ENCODE data around the gene HHIPL1. TPM values are rescaled to one million over a fixed set of nuclear protein-coding genes. Genes with fewer than 3 reads are reported as not detected.

Gene HHIPL1
- total and polyA plus RNA-seq, 10 donors = 0.43 to 4.2 (median 2.7) TPM

DNA sequence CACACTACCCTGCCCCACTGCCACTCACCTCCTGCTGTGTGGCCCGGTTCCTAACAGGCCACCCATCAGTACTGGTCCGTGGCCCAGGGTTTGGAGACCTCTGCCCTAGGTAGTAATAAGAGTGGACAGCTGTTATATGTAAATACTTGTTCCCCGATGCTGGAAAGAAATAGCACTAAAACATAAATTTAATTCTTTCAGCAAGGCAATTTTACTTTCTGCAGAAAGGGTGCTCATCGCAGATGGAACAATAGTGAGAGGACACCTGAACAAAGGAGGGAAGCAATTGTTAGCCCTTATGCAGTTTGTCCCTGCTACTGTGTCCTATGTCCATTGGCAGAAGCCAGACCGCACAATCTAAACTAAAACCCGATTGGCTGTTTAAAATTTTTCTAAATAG is 33.3 kb downstream of the HHIPL1 start:
- peaks cover 0 to 23% (median 17%) of the 10 kb centered on the region in 8 donors for H3K9me3 ChIP-seq
- H3K27me3 ChIP-seq (replicated peaks in 1 of 7) = peaks cover 0 to 27% (median 9%) of the 10 kb centered on the region in 7 donors
- no peak overlapping the region for H3K27ac ChIP-seq
- intact Hi-C loops (cut with DNase I; ENCODE audit: low total_unique reads) = no loop called here
- 91 to 98% (median 96%) methylated on average over 6 of the region's 6 CpGs for WGBS, 5 donors
- no peaks in the 10 kb centered on the region for H3K36me3 ChIP-seq
- H3K4me3 ChIP-seq = no peak overlapping the region
- no peak for TF ChIP-seq POLR2A (IDR thresholded peaks at IDR 0.05)
- TF ChIP-seq CTCF (IDR thresholded peaks at IDR 0.05 in 8 of 11, conservative IDR thresholded peaks at IDR 0.05 in 3 of 11) = no peak
- TF ChIP-seq POLR2AphosphoS5 (IDR thresholded peaks at IDR 0.05) = no peak
- H3K4me1 ChIP-seq = peaks cover 0 to 9% (median 7%) of the 10 kb centered on the region in 6 donors
- no peak for DNase-seq

DNA sequence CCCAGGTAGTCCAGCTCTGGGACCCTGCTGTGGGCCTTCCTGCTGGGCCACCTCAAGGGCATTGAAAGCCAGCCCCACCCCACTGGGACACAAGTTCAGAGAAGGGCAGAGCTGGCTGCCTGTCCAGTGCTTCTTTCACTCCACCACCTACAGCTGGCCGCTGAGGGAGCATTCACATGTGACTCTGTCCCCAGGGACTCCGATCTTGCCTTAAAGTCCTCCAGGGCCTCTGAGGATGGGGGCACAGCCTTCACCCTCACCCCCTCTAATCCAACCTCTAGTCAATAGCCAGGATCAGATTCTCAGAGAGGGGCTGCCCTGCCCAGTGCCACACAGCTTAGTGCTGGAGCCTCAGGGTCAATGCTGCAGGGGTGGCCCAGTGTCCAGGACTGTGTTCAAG is 34.2 kb downstream of the HHIPL1 start:
- no peak overlapping the region for H3K27ac ChIP-seq
- intact Hi-C loops (cut with DNase I; ENCODE audit: low total_unique reads) = no loop called here
- H3K36me3 ChIP-seq = no peaks in the 10 kb centered on the region
- H3K4me3 ChIP-seq = no peak overlapping the region
- peaks cover 0 to 13% (median 12%) of the 10 kb centered on the region in 6 donors for H3K4me1 ChIP-seq
- no peak for DNase-seq
- peaks cover 0 to 23% (median 17%) of the 10 kb centered on the region in 8 donors for H3K9me3 ChIP-seq
- TF ChIP-seq CTCF (IDR thresholded peaks at IDR 0.05 in 8 of 11, conservative IDR thresholded peaks at IDR 0.05 in 3 of 11) = no peak
- no peak for TF ChIP-seq POLR2AphosphoS5 (IDR thresholded peaks at IDR 0.05)
- no peak for TF ChIP-seq POLR2A (IDR thresholded peaks at IDR 0.05)
- 87 to 100% (median 94%) methylated on average over 2 of the region's 2 CpGs for WGBS, 5 donors
- peaks cover 0 to 23% (median 9%) of the 10 kb centered on the region in 7 donors for H3K27me3 ChIP-seq (replicated peaks in 1 of 7)

GRCh38 chr14:99679543-99679942 is 34.6 kb downstream of the HHIPL1 start:
- WGBS, 5 donors = 70 to 86% (median 82%) methylated on average over 8 of the region's 8 CpGs
- H3K9me3 ChIP-seq = peaks cover 0 to 23% (median 17%) of the 10 kb centered on the region in 8 donors
- intact Hi-C loops (cut with DNase I; ENCODE audit: low total_unique reads) = no loop called here
- no peak overlapping the region for H3K27ac ChIP-seq
- TF ChIP-seq POLR2AphosphoS5 (IDR thresholded peaks at IDR 0.05) = no peak
- no peak for TF ChIP-seq POLR2A (IDR thresholded peaks at IDR 0.05)
- TF ChIP-seq CTCF (IDR thresholded peaks at IDR 0.05 in 8 of 11, conservative IDR thresholded peaks at IDR 0.05 in 3 of 11) = no peak
- H3K4me1 ChIP-seq = peaks cover 2 to 16% (median 15%) of the 10 kb centered on the region in 6 donors
- H3K27me3 ChIP-seq (replicated peaks in 1 of 7) = peaks cover 0 to 22% (median 9%) of the 10 kb centered on the region in 7 donors
- H3K36me3 ChIP-seq = no peaks in the 10 kb centered on the region
- no peak overlapping the region for H3K4me3 ChIP-seq
- no peak for DNase-seq

DNA sequence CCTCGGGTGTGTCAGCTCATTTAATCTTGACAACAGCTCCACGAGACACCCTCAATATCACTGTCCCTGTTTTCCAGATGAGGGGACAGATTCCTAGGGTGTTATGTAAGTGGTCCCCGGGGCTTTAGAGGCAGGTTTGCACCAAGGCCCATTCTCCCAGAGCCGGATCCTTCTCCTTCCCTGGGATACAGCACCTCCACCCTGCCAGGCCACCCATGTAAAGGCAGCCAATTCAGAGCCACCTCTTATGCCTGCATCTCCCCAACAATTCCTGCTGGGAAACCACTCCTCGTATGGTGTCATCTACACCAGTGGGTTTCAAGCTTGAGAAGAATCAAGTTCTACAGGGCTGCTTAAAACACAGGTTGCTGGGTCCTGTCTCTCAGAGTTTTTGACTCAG is 35.1 kb downstream of the HHIPL1 start:
- TF ChIP-seq POLR2A (IDR thresholded peaks at IDR 0.05) (no peak), CTCF (IDR thresholded peaks at IDR 0.05 in 8 of 11, conservative IDR thresholded peaks at IDR 0.05 in 3 of 11) (no peak), POLR2AphosphoS5 (IDR thresholded peaks at IDR 0.05) (no peak)
- peaks cover 0 to 23% (median 17%) of the 10 kb centered on the region in 8 donors for H3K9me3 ChIP-seq
- no peak for DNase-seq
- no peak overlapping the region for H3K4me3 ChIP-seq
- H3K27me3 ChIP-seq (replicated peaks in 1 of 7) = peaks cover 0 to 21% (median 9%) of the 10 kb centered on the region in 7 donors
- H3K4me1 ChIP-seq = peaks cover 4 to 19% (median 17%) of the 10 kb centered on the region in 6 donors
- 65 to 82% (median 81%) methylated on average over 5 of the region's 5 CpGs for WGBS, 5 donors
- intact Hi-C loops (cut with DNase I; ENCODE audit: low total_unique reads) = no loop called here
- no peaks in the 10 kb centered on the region for H3K36me3 ChIP-seq
- H3K27ac ChIP-seq = no peak overlapping the region

Data from spleen (tissue), 11 donors.